Fibroblast of lung (primary cell): ENCODE measurements around the gene SORCS2.

Source experiments
- CTCF ChIP-seq, 2 donors: IDR thresholded peaks in 1 of 2; conservative IDR thresholded peaks in 1 of 2; 1 replicate in 1 of 2; 2 replicates in 1 of 2; pipeline ENCODE4 v1.5.1; 2011 to 2012; ENCODE audit warnings: low read length in 2 of 2, control low read depth in 1 of 2, inconsistent platforms in 1 of 2, low read depth in 1 of 2, mild to moderate bottlenecking in 1 of 2
- EZH2 ChIP-seq: IDR thresholded peaks from 2 replicates; pipeline ENCODE4 v1.5.1; 2012; ENCODE audit warnings: low read length, control low read depth, mild to moderate bottlenecking; ENCODE audit errors: missing control alignments

- TF ChIP-seq CTCF (conservative IDR thresholded peaks at IDR 0.05 in 1 of 2, IDR thresholded peaks at IDR 0.05 in 1 of 2; ENCODE audit: low read depth in 1 of 2, low read length in 2 of 2) (peak in 1 of 2 donors; percentile 21), EZH2 (no peak)
Observed at GRCh38 chr4:7721984-7722551, 529.7 kb downstream of the SORCS2 start.
